Gastrocnemius medialis (tissue), 4 donors: Measurements from ENCODE around the gene TMEM132D. TPM values are rescaled to one million over a fixed set of nuclear protein-coding genes. Genes with fewer than 3 reads are reported as not detected.

Experiments
- ATAC-seq, 2 donors: fragments of 150-250 bp; one replicate each; pipeline ENCODE4 v1.9.1; 2016
- DNase-seq, 2 donors: peaks; one replicate each; pipeline ENCODE4 v3.0.0-alpha.2; 2019
- H3K27ac ChIP-seq, 4 donors: fragments of 200-600 bp; sonication (generic); 1 replicate in 1 of 4; 2 replicates in 3 of 4; pipeline ENCODE4 v1.5.1; 2016 to 2018; ENCODE audit warnings: mild to moderate bottlenecking in 2 of 4, moderate library complexity in 1 of 4
- H3K27me3 ChIP-seq, 3 donors: fragments of 200-600 bp; sonication (generic) in 2 of 3; 1 replicate in 1 of 3; 2 replicates in 2 of 3; pipeline versions ENCODE4 v1.5.1 to v1.6.0; 2016 to 2019; ENCODE audit warnings: mild to moderate bottlenecking in 1 of 3, moderate library complexity in 1 of 3
- H3K36me3 ChIP-seq, 2 donors: fragments of 200-600 bp; sonication (generic) in 1 of 2; one replicate each; pipeline ENCODE4 v1.5.1; 2017 to 2018
- H3K4me1 ChIP-seq, 2 donors: fragments of 200-600 bp; sonication (generic) in 1 of 2; one replicate each; pipeline ENCODE4 v1.5.1; 2016 to 2017; ENCODE audit warnings: mild to moderate bottlenecking in 2 of 2
- H3K4me3 ChIP-seq, 4 donors: fragments of 200-600 bp; sonication (generic) in 3 of 4; 1 replicate in 1 of 4; 2 replicates in 3 of 4; pipeline ENCODE4 v1.5.1; 2016 to 2019; ENCODE audit warnings: mild to moderate bottlenecking in 2 of 4
- H3K9me3 ChIP-seq, 3 donors: fragments of 200-600 bp; sonication (generic) in 2 of 3; 1 replicate in 1 of 3; 2 replicates in 2 of 3; pipeline ENCODE4 v1.5.1; 2016 to 2019
- POLR2A ChIP-seq, 2 donors: fragments of 450-650 bp; IDR thresholded peaks; one replicate each; pipeline ENCODE4 v1.6.1; 2017; ENCODE audit warnings: antibody characterized with exemption in 2 of 2, mild to moderate bottlenecking in 2 of 2, moderate library complexity in 2 of 2
- in situ Hi-C, 4 donors: fragments of 200-750 bp; cut with MboI; loops; one replicate each; pipeline versions ENCODE4 v1.15.0 to v1.8.0; 2017; ENCODE audit warnings: low sequenced_read_pairs in 4 of 4
- intact Hi-C: fragments of 100-400 bp; cut with DNase I; formaldehyde crosslinking; loops from one replicate; pipeline ENCODE4 v1.15.1; 2023; ENCODE audit warnings: low total_unique reads
- total RNA-seq, 4 donors: library from RNA; depleted of rRNA; stranded (reverse); fragments of >200 nt; gene quantifications; one replicate each; pipeline versions ENCODE4 v1.1.0 to v1.2.3, GENCODE V29; 2016
- TF ChIP-seq, protein P1 (sequence below), 5 experiments: fragments of 450-650 bp in 3 of 5; fragments of 200-600 bp in 2 of 5; sonication (generic) in 2 of 5; IDR thresholded peaks in 4 of 5; conservative IDR thresholded peaks in 1 of 5; 1 replicate in 4 of 5; 2 replicates in 1 of 5; pipeline ENCODE4 v1.5.1; 2016 to 2019; ENCODE audit warnings: antibody characterized with exemption in 5 of 5, mild to moderate bottlenecking in 3 of 5, moderate library complexity in 3 of 5

The TMEM132D gene
- total RNA-seq, 4 donors from 2014 or later: not detected

DNA sequence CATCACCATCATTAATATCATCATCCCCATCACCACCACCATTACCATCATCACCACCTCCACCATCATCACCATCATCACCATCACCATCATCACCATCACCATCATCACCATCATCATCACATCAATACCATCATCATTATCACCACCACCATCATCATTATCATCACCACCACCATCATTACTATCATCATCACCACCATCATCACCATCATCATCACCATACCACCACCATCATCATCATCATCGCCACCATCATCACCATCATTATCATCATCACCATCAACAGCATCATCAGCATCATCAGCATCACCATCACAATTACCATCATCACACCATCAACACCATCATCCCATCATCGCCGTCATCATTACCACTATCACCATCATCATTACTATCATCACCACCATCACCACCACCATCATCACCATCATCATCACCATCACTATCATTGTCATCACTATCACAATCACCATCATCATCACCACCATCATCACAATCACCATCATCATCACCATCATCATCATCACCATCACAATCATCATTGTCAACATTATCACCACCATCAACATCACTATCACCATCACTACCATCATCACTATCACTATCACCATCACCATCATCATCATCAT lies 767.0 kb downstream of the TMEM132D start:
- no peak for ATAC-seq
- Histone ChIP-seq H3K27ac (no peak overlapping the region), H3K27me3 (no peaks in the 10 kb centered on the region), H3K36me3 (no peaks in the 10 kb centered on the region), H3K4me1 (no peaks in the 10 kb centered on the region), H3K4me3 (no peak overlapping the region), H3K9me3 (no peaks in the 10 kb centered on the region)
- intact Hi-C loops (no loop called here), in situ Hi-C loops (no loop called here)
- DNase-seq: no peak
- TF ChIP-seq, protein P1, sequence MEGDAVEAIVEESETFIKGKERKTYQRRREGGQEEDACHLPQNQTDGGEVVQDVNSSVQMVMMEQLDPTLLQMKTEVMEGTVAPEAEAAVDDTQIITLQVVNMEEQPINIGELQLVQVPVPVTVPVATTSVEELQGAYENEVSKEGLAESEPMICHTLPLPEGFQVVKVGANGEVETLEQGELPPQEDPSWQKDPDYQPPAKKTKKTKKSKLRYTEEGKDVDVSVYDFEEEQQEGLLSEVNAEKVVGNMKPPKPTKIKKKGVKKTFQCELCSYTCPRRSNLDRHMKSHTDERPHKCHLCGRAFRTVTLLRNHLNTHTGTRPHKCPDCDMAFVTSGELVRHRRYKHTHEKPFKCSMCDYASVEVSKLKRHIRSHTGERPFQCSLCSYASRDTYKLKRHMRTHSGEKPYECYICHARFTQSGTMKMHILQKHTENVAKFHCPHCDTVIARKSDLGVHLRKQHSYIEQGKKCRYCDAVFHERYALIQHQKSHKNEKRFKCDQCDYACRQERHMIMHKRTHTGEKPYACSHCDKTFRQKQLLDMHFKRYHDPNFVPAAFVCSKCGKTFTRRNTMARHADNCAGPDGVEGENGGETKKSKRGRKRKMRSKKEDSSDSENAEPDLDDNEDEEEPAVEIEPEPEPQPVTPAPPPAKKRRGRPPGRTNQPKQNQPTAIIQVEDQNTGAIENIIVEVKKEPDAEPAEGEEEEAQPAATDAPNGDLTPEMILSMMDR (IDR thresholded peaks at IDR 0.05 in 4 of 5, conservative IDR thresholded peaks at IDR 0.05 in 1 of 5): no peak
- TF ChIP-seq POLR2A (IDR thresholded peaks at IDR 0.05): no peak

DNA sequence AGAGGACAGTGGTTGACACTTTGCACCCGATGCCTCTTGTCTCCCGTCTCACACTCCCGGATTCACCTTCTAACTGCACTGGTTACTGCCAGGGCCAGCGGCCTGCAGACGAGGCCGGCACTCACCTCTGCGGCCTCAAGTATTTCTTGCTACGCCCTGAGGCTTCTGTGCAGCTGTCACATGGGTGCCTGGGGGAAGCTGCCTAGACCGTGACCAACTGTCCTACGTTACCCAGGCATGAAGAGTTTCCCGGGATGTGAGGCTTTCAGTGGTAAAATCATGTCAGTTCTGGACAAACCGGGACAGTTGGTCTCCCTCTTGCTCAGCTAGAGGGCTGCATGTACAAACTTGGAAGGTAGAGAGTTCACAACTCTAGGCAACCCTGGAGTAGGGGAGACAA lies 776.1 kb downstream of the TMEM132D start:
- ATAC-seq (no peak), DNase-seq (no peak)
- Histone ChIP-seq H3K36me3 (no peaks in the 10 kb centered on the region), H3K27ac (no peak overlapping the region), H3K4me3 (no peak overlapping the region), H3K4me1 (no peaks in the 10 kb centered on the region), H3K27me3 (no peaks in the 10 kb centered on the region), H3K9me3 (no peaks in the 10 kb centered on the region)
- intact Hi-C loops (no loop called here), in situ Hi-C loops (no loop called here)
- TF ChIP-seq, protein P1 (IDR thresholded peaks at IDR 0.05 in 4 of 5, conservative IDR thresholded peaks at IDR 0.05 in 1 of 5): no peak
- no peak for TF ChIP-seq POLR2A (IDR thresholded peaks at IDR 0.05)

DNA sequence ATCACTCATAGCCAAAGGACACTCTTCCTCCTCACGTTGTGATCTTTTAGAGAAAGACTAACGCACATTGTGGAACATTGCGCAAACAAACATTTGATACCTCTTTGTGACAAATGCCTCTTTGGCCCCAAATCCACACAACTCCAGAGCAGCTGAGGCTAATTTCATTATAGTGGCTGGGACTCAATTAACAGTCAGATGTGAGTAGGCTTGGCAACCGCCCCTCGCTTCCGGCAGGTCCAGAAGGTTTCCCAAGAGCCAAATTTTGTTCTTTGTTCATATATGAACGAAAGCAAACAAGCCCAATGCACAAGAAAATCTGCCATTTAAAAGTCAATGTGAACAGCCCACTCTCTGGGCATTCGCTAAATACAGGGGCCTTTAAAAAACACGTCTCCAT lies 776.6 kb downstream of the TMEM132D start:
- no peaks in the 10 kb centered on the region for H3K9me3 ChIP-seq
- intact Hi-C loops (no loop called here), in situ Hi-C loops (no loop called here)
- H3K4me3 ChIP-seq: no peak overlapping the region
- H3K36me3 ChIP-seq: no peaks in the 10 kb centered on the region
- no peak overlapping the region for H3K27ac ChIP-seq
- DNase-seq: no peak
- TF ChIP-seq, protein P1 (IDR thresholded peaks at IDR 0.05 in 4 of 5, conservative IDR thresholded peaks at IDR 0.05 in 1 of 5): no peak
- no peak for TF ChIP-seq POLR2A (IDR thresholded peaks at IDR 0.05)
- no peak for ATAC-seq
- H3K4me1 ChIP-seq: no peaks in the 10 kb centered on the region
- H3K27me3 ChIP-seq: no peaks in the 10 kb centered on the region

DNA sequence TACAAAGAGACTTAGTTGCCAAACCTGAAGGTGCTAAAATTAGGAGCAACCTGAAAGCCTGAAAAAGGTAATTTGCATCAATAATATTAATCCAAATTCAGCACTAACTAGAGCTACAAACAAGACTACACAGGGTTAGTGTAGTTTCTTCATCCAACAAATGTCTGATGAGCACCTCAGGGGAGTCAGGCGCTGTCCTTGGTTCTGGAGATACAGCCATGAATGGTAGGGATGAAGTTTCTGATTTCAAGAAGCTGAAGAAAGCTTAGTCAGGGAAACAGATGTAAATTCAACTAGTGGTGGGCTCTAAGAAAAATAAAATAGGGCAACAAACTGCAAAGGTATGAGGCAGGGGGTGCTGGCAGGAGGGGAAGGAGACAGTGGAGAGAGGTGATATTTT lies 784.3 kb downstream of the TMEM132D start:
- H3K4me3 ChIP-seq: no peak overlapping the region
- H3K4me1 ChIP-seq: no peaks in the 10 kb centered on the region
- H3K27me3 ChIP-seq: no peaks in the 10 kb centered on the region
- H3K27ac ChIP-seq: no peak overlapping the region
- DNase-seq (no peak), ATAC-seq (no peak)
- intact Hi-C loops (no loop called here), in situ Hi-C loops (no loop called here)
- TF ChIP-seq POLR2A (IDR thresholded peaks at IDR 0.05): no peak
- TF ChIP-seq, protein P1 (IDR thresholded peaks at IDR 0.05 in 4 of 5, conservative IDR thresholded peaks at IDR 0.05 in 1 of 5): no peak
- no peaks in the 10 kb centered on the region for H3K9me3 ChIP-seq
- H3K36me3 ChIP-seq: no peaks in the 10 kb centered on the region

DNA sequence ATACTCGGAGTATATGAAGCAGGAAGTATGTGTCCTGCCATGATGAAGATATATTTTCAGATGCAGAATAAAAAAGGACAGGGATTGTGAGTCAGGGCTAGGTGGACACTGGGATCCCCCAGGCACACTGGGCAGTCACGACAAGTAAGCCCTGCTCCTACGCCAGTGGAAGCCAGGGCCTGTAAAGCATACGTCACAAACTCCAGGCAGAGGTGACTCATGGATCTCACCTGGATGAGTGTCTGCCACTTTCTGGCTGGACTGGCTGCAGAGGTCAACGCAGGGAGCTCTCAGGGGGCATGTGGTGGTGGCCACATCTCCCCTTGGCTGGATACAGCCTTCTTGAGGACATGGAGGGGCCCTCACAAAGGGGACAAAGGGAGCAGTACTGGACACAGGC lies 788.3 kb downstream of the TMEM132D start:
- H3K9me3 ChIP-seq: no peaks in the 10 kb centered on the region
- no peak for DNase-seq
- no peak overlapping the region for H3K27ac ChIP-seq
- no peak for ATAC-seq
- in situ Hi-C loops (no loop called here), intact Hi-C loops (no loop called here)
- TF ChIP-seq, protein P1 (IDR thresholded peaks at IDR 0.05 in 4 of 5, conservative IDR thresholded peaks at IDR 0.05 in 1 of 5): no peak
- no peak for TF ChIP-seq POLR2A (IDR thresholded peaks at IDR 0.05)
- no peaks in the 10 kb centered on the region for H3K36me3 ChIP-seq
- H3K4me1 ChIP-seq: no peaks in the 10 kb centered on the region
- no peaks in the 10 kb centered on the region for H3K27me3 ChIP-seq
- no peak overlapping the region for H3K4me3 ChIP-seq
